Uterus (tissue), 2 donors: ENCODE data around the gene LMNA.

ENCODE experiments used
- CTCF ChIP-seq, 4 experiments: fragments of 200-600 bp in 2 of 4; fragments of 450-650 bp in 2 of 4; sonication (generic) in 2 of 4; IDR thresholded peaks; one replicate each; pipeline ENCODE4 v1.5.1; 2016 to 2019; ENCODE audit warnings: antibody characterized with exemption in 4 of 4, mild to moderate bottlenecking in 2 of 4, moderate library complexity in 1 of 4
- POLR2A ChIP-seq, 2 donors: fragments of 450-650 bp; IDR thresholded peaks; one replicate each; pipeline ENCODE4 v1.6.1; 2016; ENCODE audit warnings: antibody characterized with exemption in 2 of 2, mild to moderate bottlenecking in 1 of 2, moderate library complexity in 1 of 2

- no peak for TF ChIP-seq CTCF (IDR thresholded peaks at IDR 0.05)
- TF ChIP-seq POLR2A (IDR thresholded peaks at IDR 0.05) = no peak
Measured at GRCh38 chr1:156113282-156113950, 1.1 kb upstream of the LMNA start.
